ENCODE results near the gene PAQR4.

The PAQR4 gene

DNA sequence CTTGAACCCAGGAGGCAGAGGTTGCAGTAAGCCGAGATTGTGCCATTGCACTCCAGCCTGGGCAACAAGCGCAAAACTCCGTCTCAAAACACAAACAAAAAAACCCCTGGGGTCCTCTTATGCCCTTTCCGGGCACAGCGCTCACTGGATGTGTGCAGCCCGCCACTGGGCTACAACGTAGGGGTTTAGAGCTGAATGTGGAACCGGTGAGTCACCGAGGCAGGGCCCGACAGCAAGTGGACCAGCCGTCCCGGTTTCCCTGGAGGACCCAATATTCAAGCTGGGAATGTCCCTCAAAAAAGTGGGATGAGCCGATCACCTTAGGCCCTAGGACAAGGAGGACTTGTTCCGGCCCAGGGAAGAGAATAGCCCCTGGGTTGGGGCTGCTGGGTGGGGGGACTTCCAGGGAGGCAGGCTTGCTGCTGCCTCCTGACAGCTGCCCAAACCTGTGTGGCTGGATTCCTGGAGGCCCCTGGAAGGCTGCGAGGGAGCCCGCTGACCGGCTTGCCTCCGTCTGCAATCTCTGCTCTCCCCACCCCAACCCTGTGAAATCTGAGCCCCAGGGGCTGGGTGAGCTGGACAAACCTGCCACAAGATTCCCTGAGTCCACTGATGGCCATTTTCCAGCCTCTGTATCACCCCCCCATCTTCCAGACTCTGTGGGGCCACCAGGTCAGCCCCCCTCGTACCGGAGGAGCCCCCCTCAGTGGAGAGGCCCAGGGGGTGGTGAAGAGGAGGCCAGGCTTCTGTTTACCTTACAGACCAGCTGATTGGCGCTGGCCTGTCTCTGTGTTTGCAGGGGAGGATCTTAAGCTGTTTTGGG, 40.6 kb downstream of the PAQR4 start:
- DNase-seq (ENCODE audit: low spot score) = no peak
- TF ChIP-seq, protein P1, sequence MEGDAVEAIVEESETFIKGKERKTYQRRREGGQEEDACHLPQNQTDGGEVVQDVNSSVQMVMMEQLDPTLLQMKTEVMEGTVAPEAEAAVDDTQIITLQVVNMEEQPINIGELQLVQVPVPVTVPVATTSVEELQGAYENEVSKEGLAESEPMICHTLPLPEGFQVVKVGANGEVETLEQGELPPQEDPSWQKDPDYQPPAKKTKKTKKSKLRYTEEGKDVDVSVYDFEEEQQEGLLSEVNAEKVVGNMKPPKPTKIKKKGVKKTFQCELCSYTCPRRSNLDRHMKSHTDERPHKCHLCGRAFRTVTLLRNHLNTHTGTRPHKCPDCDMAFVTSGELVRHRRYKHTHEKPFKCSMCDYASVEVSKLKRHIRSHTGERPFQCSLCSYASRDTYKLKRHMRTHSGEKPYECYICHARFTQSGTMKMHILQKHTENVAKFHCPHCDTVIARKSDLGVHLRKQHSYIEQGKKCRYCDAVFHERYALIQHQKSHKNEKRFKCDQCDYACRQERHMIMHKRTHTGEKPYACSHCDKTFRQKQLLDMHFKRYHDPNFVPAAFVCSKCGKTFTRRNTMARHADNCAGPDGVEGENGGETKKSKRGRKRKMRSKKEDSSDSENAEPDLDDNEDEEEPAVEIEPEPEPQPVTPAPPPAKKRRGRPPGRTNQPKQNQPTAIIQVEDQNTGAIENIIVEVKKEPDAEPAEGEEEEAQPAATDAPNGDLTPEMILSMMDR (IDR thresholded peaks at IDR 0.05; ENCODE audit: extremely low read depth, missing control alignments) = no peak

DNA sequence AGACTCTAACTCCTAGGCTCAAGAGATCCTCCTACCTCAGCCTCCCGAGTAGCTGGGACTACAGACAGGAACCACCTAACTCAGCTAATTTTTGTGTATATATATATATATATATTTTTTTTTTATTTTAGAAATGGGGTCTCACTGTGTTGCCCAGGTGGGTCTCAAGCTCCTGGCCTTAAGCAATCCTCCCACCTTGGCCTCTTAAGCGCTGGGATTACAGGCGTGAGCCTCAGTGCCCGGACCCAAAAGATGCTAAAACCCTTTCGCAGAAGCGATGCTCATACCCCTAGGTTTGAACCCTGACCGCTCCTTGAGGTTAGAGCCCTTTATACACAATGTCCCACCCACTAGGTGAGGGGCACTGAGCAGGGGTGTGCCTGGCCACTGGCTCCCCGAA, 41.4 kb downstream of the PAQR4 start:
- DNase-seq (ENCODE audit: low spot score) = no peak
- TF ChIP-seq, protein P1 (IDR thresholded peaks at IDR 0.05; ENCODE audit: extremely low read depth, missing control alignments) = no peak

DNA sequence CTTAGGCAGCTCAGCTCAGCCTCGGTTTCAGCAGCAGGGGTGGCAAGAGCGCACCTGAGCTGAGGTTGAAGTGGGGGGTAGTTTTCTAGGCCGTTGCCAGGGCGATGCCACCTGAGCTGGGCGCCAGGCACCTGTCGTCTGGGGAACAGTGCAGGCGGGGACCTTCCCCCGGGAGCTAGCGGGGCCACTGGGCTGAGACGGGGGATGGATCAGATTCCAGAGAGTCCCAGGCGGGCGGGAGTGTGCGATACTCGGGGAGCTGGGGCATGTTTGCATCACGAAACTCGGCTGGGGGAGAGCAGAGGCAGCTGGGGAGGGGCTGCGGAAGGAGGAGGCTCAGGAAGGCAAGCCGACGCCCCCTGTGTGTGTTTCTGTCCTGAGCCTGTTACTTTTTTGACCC, 43.1 kb downstream of the PAQR4 start:
- TF ChIP-seq, protein P1 (IDR thresholded peaks at IDR 0.05; ENCODE audit: extremely low read depth, missing control alignments) = no peak
- DNase-seq (ENCODE audit: low spot score) = no peak

DNA sequence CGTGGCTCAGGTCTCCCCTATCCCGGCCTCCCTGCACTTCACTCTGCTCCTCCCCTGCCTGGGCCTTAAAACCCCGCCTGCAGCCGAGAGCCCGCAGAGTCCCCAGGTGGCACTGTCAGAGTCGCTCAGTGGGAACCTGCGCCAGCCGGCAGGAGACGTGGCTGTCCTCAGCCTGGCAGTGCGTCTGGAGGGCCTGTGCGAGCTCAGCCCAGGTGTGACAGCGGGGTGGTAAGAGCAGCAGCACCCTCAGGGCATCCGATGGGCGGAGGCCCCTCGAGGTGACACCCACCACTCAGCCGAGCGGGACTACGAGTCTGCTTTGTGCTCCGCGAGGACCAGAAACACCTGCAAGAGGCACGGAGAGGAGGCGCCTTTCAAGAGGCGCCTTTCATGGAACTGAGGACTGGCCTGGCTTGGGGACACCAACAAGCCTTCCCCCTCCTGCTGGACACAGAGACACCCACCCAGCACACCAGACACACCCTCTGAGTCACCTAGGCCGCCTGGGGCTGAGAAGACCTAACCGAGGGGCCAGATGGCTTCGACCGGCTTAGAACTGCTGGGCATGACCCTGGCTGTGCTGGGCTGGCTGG, 43.8 kb downstream of the PAQR4 start, which contains the start of gene CLDN9:
Gene CLDN9 (plus strand): TSS at position 96 of the 593 bp plus-strand sequence. CDS start 440 bp downstream, at position 536.
- DNase-seq (ENCODE audit: low spot score) = no peak
- TF ChIP-seq, protein P1 (IDR thresholded peaks at IDR 0.05; ENCODE audit: extremely low read depth, missing control alignments) = no peak

DNA sequence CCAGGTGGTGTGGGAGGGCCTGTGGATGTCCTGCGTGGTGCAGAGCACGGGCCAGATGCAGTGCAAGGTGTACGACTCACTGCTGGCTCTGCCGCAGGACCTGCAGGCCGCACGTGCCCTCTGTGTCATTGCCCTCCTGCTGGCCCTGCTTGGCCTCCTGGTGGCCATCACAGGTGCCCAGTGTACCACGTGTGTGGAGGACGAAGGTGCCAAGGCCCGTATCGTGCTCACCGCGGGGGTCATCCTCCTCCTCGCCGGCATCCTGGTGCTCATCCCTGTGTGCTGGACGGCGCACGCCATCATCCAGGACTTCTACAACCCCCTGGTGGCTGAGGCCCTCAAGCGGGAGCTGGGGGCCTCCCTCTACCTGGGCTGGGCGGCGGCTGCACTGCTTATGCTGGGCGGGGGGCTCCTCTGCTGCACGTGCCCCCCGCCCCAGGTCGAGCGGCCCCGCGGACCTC, 44.4 kb downstream of the PAQR4 start:
- TF ChIP-seq, protein P1 (IDR thresholded peaks at IDR 0.05; ENCODE audit: extremely low read depth, missing control alignments) = no peak
- no peak for DNase-seq (ENCODE audit: low spot score)

DNA sequence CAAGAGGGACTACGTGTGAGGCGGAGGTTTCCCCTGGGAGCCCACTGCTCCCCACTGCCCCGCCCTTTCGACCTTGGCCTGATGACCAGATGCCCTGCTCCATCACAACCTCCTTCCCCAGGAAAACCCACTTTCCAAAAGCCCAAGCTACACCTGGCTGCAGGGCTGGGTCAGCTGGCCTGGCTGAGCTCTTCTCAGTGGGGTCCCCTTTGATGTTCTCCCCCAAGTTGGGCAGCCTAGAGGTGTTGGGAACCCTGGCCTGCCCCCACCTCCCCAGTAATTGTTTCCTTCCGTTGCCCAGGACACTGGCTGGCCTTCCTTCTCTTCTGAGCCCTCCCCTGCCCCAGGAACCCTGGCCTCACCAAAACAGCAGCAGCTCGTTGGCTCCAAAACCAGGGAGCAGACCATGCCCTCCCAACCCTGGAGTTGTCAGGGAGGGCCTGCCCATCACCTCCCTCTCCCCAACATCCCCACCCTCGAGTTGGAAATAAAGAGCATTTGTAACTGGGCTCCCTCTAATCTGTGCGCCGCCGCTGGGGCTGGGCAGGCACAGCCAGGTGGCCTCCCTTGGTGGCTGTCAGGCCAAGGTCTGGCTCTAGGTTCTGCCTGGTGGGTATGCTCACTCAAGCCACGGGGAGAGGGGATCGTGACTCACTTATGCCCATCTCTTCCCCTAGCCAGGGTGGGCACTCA, 45.0 kb downstream of the PAQR4 start:
- TF ChIP-seq, protein P1 (IDR thresholded peaks at IDR 0.05; ENCODE audit: extremely low read depth, missing control alignments) = no peak
- no peak for DNase-seq (ENCODE audit: low spot score)

DNA sequence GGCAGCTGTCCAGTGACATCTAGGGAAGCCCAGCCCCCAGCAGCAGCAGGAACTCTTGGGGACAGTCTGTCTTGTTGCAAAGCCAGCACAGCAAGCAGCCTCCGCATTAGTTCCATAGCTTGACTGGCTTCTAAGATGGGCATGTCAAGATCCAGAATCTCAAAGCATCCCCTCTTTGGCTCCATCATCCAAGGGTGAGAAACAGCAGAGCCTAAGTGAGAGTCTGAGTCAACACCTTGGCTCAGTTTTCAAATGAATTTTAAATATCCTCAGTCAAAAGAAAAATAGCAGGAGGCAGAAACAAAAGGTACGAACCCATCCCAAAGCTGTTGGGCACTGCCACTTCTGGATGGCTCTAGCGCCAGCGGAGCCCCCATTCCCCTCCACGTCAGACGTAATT, 45.8 kb downstream of the PAQR4 start:
- no peak for DNase-seq (ENCODE audit: low spot score)
- TF ChIP-seq, protein P1 (IDR thresholded peaks at IDR 0.05; ENCODE audit: extremely low read depth, missing control alignments) = no peak

Measured in GM20000 (cell line).